ENCODE data around the gene KSR1. TPM values are rescaled to one million over a fixed set of nuclear protein-coding genes. Genes with fewer than 3 reads are reported as not detected.

The KSR1 gene
- total and polyA plus RNA-seq, 10 of the 15 experiments (the other 5 are each of a cell fraction or from before 2014, with no cell fraction given) = 0.97 to 66.6 (median 22.9) TPM

- TF ChIP-seq MXI1 (IDR thresholded peaks at IDR 0.05; ENCODE audit: low read depth, low read length) (peak; percentile 66; the same call in 1 of the 2 replicates), SUPT20H (IDR thresholded peaks at IDR 0.05; ENCODE audit: borderline replicate concordance, control insufficient read depth, low read depth, low read length) (no peak), LARP7 (IDR thresholded peaks at IDR 0.05) (no peak), CBFB (IDR thresholded peaks at IDR 0.05; ENCODE audit: low read depth) (peak; percentile 45; the same call in 1 of the 2 replicates), CREB1 (IDR thresholded peaks at IDR 0.05; ENCODE audit: low read depth) (no peak), POLR2AphosphoS2 (IDR thresholded peaks at IDR 0.05; ENCODE audit: low read depth, low read length) (no peak), HDAC2 (IDR thresholded peaks at IDR 0.05) (no peak), NFIC (IDR thresholded peaks at IDR 0.05; ENCODE audit: low read depth, low read length) (peak; percentile 65), BHLHE40 (IDR thresholded peaks at IDR 0.05; ENCODE audit: borderline replicate concordance in 1 of 2, low read depth in 2 of 2, low read length in 1 of 2) (0 out of 4 replicates have a peak, but pooled peaks have one; percentile 36 to 48), NR2F1 (conservative IDR thresholded peaks at IDR 0.05) (peak; percentile 57; the same call in 1 of the 2 replicates), SREBF1 (IDR thresholded peaks at IDR 0.05; ENCODE audit: low read length) (no peak), CREM (IDR thresholded peaks at IDR 0.05; ENCODE audit: low read depth) (peak; percentile 54; the same call in 1 of the 2 replicates), SP1 (IDR thresholded peaks at IDR 0.05; ENCODE audit: low read depth, low read length) (peak; percentile 41), JUNB (IDR thresholded peaks at IDR 0.05) (peak; percentile 51; the same call in 1 of the 2 replicates), TCF3 (IDR thresholded peaks at IDR 0.05; ENCODE audit: borderline replicate concordance, insufficient read depth, low read depth, low read length) (no peak), NRF1 (conservative IDR thresholded peaks at IDR 0.05; ENCODE audit: low read depth, low read length) (no peak), E2F4 (IDR thresholded peaks at IDR 0.05; ENCODE audit: low read depth, low read length) (no peak), ZBTB4 (CRISPR knock-in tag; IDR thresholded peaks at IDR 0.05) (no peak), RUNX3 (IDR thresholded peaks at IDR 0.05; ENCODE audit: low read length) (peak; percentile 69), YY1 (IDR thresholded peaks at IDR 0.05; ENCODE audit: low read depth, low read length) (no peak)
- TF ChIP-seq, protein P1, sequence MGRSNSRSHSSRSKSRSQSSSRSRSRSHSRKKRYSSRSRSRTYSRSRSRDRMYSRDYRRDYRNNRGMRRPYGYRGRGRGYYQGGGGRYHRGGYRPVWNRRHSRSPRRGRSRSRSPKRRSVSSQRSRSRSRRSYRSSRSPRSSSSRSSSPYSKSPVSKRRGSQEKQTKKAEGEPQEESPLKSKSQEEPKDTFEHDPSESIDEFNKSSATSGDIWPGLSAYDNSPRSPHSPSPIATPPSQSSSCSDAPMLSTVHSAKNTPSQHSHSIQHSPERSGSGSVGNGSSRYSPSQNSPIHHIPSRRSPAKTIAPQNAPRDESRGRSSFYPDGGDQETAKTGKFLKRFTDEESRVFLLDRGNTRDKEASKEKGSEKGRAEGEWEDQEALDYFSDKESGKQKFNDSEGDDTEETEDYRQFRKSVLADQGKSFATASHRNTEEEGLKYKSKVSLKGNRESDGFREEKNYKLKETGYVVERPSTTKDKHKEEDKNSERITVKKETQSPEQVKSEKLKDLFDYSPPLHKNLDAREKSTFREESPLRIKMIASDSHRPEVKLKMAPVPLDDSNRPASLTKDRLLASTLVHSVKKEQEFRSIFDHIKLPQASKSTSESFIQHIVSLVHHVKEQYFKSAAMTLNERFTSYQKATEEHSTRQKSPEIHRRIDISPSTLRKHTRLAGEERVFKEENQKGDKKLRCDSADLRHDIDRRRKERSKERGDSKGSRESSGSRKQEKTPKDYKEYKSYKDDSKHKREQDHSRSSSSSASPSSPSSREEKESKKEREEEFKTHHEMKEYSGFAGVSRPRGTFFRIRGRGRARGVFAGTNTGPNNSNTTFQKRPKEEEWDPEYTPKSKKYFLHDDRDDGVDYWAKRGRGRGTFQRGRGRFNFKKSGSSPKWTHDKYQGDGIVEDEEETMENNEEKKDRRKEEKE (IDR thresholded peaks at IDR 0.05) = no peak
- TF ChIP-seq, protein P2, sequence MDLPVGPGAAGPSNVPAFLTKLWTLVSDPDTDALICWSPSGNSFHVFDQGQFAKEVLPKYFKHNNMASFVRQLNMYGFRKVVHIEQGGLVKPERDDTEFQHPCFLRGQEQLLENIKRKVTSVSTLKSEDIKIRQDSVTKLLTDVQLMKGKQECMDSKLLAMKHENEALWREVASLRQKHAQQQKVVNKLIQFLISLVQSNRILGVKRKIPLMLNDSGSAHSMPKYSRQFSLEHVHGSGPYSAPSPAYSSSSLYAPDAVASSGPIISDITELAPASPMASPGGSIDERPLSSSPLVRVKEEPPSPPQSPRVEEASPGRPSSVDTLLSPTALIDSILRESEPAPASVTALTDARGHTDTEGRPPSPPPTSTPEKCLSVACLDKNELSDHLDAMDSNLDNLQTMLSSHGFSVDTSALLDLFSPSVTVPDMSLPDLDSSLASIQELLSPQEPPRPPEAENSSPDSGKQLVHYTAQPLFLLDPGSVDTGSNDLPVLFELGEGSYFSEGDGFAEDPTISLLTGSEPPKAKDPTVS (IDR thresholded peaks at IDR 0.05; ENCODE audit: low read depth, low read length) = no peak
Measured at GRCh38 chr17:27506348-27507218, 50.3 kb downstream of the KSR1 start (continued).

All from GM12878 (cell line).